Kasumi-1 (cell line): ENCODE results near the gene CBARP.
"Not testable (repeated sequence)": the region's sequence is repeated elsewhere in the genome, so short reads cannot be mapped to it uniquely, and the experiment has no call there.

Source experiments
- DNase-seq, 2 experiments: peaks; one replicate each; lab custom pipeline; 2025; lab: John Stamatoyannopoulos, UW

Gene CBARP

GRCh38 chr19:1252821-1253513 lies 15.2 kb upstream of the CBARP start:
- peak; percentile 96 to 99 for DNase-seq

DNA sequence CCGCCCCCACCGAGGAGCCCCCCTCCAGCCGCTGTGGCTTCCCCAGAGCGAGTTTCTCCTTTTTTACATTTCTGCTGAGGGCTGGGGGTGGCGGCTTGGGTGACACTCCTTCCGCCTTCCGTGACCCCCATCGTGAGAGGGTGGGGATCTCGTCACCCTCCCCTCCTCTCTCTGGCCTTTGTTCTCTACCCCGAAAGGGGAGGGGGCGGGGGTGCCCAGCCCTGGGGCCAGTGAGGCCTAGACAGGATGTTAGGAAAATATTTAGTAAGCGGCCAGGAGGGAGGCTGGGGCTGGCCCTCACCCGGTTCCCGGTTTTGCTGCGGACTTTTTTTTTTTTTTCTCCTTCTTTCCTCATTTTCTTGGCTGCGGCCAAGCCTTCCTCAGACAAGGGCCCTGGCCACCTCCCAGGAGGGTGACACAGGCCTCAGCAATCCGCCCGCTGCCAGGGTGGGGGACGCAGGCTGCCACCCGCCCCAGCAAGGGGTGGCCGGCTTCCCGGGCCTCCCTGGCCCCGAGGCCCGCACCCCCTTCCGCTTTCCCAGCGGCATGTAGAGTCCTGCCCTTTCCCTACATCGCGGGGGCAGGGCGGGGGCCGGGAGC lies 14.5 kb upstream of the CBARP start:
- peak; percentile 86 to 90 for DNase-seq

GRCh38 chr19:1251330-1252220 lies 13.8 kb upstream of the CBARP start:
- peak; percentile 63 to 84 for DNase-seq

GRCh38 chr19:1250437-1251260 lies 12.8 kb upstream of the CBARP start:
- DNase-seq: peak; percentile 45 to 54

GRCh38 chr19:1249990-1250436 lies 12.2 kb upstream of the CBARP start:
- DNase-seq: no peak

DNA sequence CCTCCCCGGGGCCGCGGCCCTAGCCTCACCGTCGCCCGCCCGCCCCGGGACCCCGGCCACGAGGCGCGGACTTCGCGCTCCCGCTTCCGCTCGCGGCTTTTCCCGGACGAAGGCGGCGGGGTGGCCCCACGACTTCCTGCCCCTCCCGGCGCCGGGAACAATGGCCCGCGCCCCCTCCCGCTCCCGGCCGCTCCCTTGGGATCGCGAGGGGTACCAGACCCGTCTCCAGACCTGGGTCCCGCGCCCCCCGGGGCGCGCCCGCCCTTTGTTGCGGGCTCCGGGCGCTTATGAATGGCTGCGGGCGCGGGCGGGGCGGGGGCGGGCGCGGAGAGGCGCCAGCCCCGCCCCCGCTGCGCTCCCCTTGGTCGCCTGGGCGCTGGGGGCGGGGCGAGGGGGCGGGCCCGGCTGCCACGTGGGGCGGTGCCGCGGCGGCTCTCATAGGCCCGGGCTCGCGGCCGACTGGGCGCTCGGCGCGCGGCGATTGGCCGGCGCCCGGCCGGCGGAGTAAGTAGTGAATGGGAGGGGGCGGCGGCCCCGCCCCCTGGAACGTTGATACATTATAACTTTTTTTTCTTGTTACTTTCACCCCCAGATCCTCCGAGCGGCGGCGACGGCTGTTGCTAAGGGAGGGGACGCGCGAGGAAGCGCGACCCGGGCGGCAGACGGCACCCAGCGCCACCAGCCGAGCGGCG lies 11.6 kb upstream of the CBARP start:
- peak; percentile 90 for DNase-seq

GRCh38 chr19:1248786-1249297 lies 11.0 kb upstream of the CBARP start:
- peak; percentile 57 to 69 for DNase-seq

- DNase-seq: peak; percentile 57 to 69
Measured at GRCh38 chr19:1248139-1248785, 10.5 kb upstream of the CBARP start, which contains the start of gene MIDN. TSS of gene MIDN (plus strand) at chr19:1248583. CDS start at chr19:1250297, 1,714 bp downstream.

- DNase-seq: no peak
Measured at GRCh38 chr19:1247748-1248138, 9.9 kb upstream of the CBARP start.

- DNase-seq: not testable (repeated sequence)
Measured at GRCh38 chr19:1246265-1247087, 8.7 kb upstream of the CBARP start.

GRCh38 chr19:1245494-1246264 lies 7.9 kb upstream of the CBARP start:
- DNase-seq: no peak

- no peak for DNase-seq
Measured at GRCh38 chr19:1244693-1245451, 7.1 kb upstream of the CBARP start.

GRCh38 chr19:1243768-1244692 lies 6.2 kb upstream of the CBARP start:
- peak; percentile 82 to 83 for DNase-seq

GRCh38 chr19:1241417-1242095 lies 3.8 kb upstream of the CBARP start, which contains the start of gene ATP5F1D:
TSS of gene ATP5F1D (plus strand) at chr19:1241751. CDS start at chr19:1241851, 100 bp downstream.
- DNase-seq: peak; percentile 80 to 91

- no peak for DNase-seq
Measured at GRCh38 chr19:1240925-1241324, 3.1 kb upstream of the CBARP start.
